ENCODE results near the gene SEPTIN2. TPM values are rescaled to one million over a fixed set of nuclear protein-coding genes. Genes with fewer than 3 reads are reported as not detected.
"Not testable (repeated sequence)": the region's sequence is repeated elsewhere in the genome, so short reads cannot be mapped to it uniquely, and the experiment has no call there.

The SEPTIN2 gene
- total RNA-seq (2014; rRNA removed; shearing (Covaris generic)): 451 and 502 TPM in 2 replicates

DNA sequence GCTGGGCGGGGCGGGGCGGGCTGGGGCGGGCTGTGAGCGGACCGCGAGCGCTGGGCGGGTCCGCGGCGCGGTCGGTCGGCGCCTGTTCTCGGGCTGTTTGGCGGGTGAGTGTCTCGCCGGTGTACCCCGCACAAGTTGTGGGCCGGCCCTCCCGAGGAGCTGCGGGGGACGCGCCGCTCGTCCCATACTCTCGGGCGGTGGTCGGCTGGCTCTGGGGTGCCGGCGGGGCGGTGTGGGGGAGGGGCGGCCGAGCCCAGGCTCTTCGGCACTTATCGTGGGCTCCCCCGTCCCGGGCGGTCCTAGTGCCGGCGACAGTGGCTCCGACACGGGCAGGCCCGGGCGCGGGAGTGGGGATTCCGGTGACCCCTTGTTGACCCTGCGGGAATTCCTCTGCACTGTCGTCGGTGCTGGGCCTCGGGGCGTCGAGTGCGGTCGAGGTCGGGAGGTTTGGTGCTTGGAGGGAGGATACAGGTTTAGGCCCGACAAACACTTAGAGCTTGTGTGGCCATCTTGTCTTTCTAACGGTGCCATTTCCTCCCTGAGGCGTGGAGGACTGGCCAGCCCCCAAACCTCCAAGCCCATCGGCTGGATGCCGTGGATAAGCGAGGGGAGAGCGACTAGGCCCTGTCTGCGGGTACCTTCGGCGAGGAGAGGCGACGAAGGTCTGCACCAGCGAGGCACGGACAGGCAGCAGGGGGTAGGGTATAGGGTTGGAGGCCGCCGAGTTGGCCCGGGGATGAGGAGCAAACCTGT, at the start of gene SEPTIN2:
SEPTIN2 (plus strand) TSS at position 47 of the 753 bp plus-strand sequence. CDS start 8,308 bp downstream, outside the sequence.
- DNase-seq (ENCODE audit: low read depth): peak; percentile 71

DNA sequence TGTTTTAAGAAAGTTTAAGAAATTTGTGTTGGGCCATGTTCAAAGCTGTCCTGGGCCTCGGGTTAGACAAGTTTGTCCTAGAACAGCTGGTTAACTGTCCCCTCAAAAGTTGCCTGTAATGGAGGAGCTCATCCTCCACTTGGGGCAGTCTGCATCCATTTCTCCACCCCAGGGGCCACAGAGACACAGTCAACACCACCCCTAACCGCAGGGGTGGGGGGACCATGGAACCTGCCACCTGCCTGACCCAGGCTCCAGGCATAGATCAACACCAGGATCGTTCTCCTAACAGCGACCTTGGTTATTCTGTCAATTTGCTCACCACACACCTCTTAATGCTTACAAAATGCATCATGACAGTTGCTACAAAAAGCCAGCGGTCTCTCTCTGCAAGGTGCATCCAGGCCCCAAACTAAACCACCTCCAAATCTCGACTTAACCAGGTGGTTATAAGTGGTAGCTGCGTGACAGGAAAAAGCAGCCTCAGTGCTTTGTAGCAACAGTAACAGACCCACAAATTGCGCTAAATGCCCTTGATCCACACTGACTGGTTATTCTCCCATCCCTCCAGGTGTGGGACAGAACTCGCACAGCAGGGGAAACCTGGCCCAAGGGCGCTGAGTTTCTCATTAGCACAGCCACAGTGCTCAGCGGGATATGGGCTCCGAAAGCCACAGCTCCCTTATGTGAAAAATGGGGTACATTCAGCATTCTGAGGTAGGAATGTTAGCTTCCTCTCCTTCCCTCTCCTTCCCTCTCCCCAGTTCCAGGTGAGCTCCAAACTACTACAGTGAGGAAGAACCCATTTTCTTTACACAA, 48.3 kb upstream of the SEPTIN2 start:
- no peak for DNase-seq (ENCODE audit: low read depth)

DNA sequence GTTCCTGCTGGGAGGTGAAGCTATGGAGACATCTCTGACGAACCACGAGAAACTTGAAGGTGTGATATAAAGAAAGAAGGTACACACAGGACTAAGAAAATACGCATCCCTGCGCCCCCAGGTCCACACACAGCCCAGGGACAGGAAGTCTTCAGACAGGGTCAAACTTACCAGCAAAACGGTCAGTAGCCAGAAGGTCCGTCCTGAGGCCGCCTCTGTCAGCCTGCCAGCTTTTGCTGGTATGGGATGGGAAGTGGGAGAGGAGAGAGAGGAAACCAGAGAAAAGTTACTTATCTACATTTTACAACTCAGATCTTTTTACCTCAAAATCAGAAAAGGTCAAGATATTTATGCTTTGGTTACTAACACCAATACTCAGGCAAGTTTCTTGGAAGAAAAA, 47.4 kb upstream of the SEPTIN2 start:
- DNase-seq (ENCODE audit: low read depth): peak; percentile 37

DNA sequence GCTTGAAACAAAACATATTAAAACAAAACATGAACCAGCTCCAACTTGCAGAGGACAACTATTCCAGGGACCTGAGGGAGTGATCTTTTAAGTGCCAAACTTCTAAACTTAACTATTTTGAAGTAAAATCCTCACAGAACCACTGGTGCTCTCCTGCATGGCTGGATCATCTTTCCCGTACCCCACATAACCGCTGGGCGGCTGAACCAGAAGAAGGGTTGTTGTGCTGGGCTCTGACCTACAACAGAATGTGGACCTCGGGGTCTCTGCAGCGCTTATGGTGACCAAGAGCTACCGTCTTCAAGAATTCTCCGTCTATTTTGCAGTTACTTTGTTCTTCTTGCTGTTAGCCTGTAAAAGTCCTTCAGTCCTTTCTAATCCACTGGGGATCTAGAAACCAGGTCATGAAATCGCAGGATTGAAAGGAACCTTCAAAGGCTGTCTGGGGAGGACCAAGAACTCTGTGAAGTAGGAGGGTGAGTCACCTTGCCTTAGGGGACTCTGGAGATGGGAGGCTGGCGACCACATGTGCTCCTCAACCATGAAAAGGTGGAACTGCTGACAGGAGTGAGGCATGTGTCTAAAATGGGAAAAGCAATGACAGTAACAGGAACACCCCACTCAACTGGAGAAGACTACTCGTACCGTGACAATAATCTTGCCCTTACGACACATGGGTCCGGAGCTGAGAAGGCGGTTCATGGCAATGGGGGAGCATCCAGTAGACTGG, 46.8 kb upstream of the SEPTIN2 start:
- DNase-seq (ENCODE audit: low read depth): peak; percentile 98

DNA sequence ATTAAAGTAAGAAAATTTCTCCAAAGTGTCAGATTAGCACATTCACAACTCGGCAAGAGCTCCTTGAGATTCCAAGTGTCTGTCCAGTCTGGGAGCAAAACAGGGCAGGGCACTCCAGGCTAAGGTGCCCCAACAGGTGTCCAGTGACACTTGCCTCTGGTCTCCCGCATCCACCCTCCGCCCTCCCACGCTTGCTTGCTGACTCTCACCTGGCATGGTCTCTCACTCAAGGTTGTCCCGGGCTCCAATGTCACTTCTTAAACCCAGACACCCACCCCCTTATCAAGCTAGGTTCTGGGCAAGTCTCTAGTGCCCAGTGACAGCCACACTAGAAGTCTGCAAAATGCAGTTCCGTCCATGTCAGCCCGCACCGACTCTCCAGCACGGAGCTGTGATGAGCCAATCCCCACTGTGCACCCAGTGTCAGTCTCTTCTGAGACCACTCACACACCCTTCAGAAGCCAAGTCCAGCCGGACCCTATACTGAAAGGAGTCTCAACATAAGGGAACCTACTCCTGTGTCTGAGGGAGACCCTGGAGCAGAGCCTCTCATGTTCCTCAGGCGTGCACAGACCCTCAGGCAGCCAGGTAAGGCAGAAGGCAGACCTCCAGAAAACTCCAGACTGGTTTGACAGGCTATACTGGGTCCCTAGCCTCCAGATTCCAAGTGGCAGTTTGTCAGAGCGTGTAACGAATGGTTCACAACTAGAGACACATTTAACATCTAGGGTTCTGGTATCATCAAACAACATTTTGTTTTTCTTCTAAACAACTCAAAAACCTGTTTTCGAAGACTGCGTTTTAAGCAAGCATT, 45.8 kb upstream of the SEPTIN2 start:
- no peak for DNase-seq (ENCODE audit: low read depth)

DNA sequence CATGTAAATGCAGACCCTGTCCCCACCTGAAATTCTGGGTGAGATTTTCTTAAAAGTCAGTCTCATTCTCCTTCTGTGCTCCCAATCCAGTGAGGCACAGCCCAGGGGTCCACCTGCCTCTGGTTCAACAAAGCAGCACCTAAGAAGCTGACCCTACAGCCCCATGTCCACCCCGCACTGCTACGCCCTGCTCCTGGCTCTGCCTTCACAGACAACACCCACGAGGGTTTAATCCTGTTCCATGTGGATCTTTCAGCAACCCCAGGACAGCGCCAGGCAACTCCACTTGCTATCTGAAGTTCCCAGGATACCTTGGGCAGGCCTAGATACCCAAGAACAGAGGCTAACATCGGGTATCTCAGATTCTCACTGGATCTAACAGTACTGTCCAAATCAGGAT, 45.2 kb upstream of the SEPTIN2 start:
- no peak for DNase-seq (ENCODE audit: low read depth)

DNA sequence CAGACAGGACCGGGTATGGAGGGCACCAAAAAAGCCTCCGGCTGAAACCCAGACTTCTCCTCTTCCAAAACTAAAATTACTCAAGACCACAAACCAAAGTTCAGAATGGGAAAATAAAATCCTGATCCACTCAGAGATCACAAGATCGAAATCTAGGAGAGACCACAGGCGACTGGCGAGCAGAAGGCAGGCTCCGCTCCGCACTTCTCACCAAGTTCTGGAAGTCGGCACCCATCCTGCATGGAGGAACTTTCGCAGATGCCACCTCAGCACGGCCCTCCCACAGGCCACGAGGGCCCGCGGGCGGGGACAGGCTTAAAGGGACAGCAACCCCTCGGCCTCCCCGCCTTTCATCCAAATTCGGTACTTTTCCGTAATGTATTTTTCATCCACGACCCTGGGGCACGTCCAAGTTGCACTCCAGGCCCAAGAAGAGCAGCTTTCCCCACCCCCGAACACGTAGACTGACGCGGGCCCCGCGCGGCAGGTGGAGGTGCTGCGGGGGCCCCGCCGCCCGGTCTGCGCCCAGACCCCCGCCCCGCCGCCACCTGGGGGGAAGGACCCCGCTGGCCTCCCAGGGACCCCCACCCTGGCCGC, 43.9 kb upstream of the SEPTIN2 start:
- peak; percentile 89 for DNase-seq (ENCODE audit: low read depth)

DNA sequence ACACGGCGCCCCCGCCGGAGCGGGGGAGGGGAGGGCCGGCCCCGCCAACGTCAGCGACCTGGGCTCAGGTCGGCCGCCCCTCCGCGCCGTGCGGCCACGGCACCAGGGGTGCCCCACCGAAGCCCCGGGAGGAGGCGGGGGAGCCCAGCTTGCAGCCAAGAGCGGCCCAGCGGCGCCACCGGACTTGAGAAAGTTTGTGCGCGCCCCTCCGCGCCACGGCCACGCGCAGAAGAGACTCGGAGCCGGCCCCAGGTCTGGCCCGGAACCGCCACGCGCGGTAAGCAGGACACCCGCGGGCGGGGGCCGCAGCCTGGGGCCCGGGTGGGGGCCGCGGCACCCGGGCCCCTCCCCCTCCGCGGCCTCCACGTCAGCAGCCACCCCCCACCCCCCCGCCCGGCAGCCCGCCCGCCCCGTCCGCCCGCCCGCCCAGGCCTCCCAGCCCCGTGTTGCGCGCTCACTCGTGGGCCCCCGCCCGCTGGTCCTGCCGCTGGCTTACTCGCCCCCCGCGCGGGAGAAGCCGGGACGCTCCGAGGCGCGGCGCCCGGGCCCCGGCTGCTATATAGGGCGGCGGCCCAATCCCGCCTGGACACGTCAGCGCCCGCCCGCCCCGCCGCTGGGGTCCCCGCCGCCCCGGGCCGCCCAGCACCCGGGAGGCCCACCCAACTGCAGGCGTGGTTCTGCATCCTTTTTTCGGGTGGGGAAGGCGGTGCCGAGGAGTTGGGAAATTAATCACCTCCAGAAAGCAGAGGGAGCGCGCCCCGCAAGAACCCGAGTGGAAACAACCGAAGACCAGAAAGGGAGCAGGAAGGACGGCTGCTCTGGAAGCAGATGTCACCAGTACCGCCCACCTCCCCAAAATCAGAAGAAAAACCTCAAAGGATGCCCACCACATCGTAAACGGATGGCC, 43.2 kb upstream of the SEPTIN2 start:
- DNase-seq (ENCODE audit: low read depth): peak; percentile 83

DNA sequence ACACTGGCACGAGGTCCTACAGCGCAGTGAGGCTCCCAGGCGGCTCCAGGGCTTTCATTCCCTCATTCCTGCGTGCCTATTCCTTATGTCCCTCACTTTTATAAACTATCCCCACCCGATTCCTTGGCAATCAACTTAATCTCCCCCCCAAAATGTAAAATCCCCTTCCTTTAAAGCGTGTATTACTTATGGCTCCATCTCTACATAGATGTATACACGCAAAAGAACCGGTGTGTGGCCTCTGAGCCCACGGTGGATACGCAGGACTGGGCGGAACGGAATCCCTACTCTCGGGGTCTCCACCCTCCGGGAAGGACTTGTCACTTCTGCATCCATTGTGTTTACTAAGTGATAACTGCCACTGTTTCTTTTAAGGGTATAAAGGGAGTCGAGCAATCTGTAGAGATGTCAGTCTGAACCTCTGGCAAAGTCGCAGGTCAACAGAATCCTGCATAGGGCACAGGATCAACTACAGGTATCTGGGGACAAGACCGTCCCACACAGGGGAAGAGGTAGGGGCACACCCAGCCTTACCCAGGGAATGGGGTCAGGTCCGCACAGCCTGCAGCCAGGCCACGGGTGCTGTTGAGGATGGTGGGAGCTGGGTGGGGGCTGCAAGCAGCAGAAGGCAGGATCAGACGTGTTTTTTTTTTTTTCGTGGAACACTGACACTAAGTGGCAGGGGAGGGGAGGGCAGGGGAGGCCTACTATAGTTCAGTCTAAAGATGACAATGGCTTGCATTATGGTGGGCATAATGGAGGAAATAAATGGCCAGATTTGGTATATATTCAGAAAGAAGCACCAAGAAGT, 42.3 kb upstream of the SEPTIN2 start:
- no peak for DNase-seq (ENCODE audit: low read depth)

DNA sequence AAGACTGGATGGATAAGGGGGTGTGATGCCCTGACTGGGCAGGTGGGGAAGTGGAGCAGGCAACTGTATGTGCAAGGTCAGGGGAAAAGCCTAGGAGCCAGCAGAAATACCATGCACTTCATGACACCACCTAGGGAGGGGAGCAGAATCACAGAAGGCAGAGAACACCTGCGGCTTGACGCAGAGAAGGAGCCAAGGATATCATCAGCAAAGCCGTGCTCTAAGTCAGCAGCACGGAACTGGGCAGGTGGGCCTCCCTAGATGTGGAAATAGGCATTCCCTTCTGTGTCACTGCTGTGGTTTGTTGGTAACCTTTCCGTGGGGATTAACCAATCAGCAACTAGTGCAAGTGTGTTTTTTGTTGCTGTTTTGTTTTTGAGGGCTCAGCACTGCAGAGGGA, 41.6 kb upstream of the SEPTIN2 start:
- no peak for DNase-seq (ENCODE audit: low read depth)

DNA sequence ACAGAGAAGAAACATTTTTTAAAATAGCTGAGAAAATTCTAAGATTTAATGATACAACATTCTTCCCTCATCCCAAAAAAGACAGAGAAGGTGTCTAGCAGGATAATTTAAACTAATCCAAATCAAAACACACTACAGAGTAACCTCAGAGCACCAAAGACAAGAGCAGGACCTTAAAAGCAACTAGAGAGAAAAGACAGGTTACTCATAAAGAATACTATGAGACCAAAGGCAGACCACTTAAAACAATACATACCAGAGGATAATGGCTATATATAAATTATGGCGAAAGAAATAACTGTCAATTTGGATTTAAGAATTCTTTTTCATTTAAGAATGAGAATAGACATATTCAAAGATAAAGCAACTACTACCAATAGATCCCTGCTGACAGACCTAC, 40.2 kb upstream of the SEPTIN2 start:
- DNase-seq (ENCODE audit: low read depth): no peak

DNA sequence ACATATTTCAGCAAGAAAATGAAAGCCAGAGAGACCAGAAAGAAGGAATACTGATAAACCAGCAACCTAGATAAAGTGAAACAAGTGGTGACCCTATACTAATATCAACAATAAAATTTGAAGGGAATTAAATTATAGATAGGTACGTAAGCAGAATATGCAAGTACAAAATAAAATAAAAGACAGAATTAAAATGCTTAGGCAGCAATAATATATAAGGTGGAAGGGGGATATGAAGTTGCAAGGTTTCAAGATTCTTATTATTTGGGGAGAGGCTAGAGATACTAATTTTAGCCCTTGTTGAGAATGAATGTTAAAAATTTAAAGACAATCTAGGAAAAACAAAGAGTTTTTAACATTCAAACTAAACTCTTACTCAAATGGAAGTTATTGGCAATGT, 39.8 kb upstream of the SEPTIN2 start:
- no peak for DNase-seq (ENCODE audit: low read depth)

DNA sequence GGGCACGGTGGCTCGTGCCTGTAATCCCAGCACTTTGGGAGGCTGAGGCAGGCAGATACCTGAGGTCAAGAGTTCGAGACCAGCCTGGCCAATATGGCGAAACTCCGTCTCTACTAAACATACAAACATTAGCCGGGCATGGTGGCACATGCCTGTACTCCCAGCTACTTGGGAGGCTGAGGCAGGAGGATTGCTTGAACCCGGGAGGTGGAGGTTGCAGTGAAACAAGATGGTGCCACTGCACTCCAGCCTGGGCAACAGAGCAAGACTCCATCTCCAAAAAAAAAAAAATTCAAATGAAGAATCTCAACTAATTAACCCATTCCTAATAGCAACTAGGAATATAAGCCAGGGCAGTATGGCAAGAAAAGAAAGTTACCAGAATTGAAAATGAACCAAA, 37.4 kb upstream of the SEPTIN2 start:
- not testable (repeated sequence) for DNase-seq (ENCODE audit: low read depth)

DNA sequence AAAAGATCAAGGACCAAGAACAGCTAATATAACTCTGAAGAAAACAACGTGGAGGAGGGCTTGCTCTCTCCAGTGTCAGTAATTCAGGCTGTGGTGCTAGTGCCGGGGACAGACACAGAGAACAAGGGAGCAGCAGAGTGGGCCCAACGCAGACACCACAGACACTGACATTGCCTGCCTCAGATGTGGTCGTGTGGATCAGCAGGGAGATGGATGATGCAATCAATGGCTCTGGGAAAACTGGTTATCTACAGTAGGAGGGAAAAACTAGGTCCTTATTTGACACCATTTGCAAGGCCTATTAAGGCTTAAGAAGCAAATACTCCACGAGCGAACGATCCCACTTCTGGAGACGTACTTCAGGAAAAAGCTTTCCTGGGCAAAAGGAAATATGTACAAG, 36.3 kb upstream of the SEPTIN2 start:
- DNase-seq (ENCODE audit: low read depth): peak; percentile 18

DNA sequence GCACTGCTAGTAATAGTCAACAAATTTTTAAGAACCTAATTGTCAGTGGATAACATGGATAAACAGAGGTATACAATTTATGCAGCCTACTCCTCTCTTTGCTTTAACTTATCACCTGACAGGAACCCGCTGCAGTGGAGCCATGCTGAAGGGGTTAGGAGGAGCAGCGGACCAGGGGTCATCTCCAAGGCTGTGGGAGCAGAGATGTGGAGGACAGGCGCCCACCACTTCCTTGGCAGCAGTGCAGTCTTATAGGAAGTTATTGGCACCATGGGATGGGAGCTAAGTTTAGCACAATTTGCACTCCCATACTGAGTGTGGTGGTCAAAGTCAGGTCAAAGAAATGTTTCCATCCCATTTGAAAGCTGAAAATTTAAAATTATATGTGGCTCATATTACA, 35.9 kb upstream of the SEPTIN2 start:
- no peak for DNase-seq (ENCODE audit: low read depth)

DNA sequence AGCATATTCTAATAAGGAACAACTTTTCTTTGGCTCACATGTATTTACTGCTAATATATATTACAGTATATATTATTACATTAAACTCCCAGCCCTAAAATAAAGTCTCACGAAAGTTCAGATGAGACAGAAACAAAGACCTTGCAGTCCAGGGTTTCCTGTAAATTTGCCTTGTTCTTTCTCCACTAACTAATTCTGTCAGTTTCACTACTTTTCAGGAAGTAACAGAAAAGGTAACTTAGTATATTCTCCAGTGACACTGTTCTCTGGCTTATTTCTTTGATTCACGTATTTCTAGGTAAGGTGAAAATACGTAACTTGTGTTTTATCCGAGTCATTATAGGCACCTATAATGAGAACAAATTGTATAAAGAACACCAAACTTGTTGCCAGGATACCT, 35.4 kb upstream of the SEPTIN2 start:
- DNase-seq (ENCODE audit: low read depth): no peak

DNA sequence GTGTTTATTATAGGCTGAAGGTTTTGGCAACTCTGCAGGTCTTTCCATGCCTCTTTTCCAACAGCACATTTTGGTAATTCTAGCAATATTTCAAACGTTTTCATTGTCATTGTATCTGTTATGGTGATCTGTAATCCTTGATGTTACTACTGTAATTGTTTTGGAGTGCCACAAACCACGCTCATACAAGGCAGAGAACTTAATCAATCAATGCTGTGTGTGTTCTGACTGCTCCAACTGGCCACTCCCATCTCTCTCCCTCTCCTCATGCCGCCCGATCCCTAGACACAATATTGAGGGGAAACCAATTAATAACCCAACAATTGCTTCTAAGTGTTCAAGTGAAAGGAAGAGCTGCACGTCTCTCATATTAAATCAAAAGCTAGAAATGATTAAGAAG, 33.2 kb upstream of the SEPTIN2 start:
- no peak for DNase-seq (ENCODE audit: low read depth)

DNA sequence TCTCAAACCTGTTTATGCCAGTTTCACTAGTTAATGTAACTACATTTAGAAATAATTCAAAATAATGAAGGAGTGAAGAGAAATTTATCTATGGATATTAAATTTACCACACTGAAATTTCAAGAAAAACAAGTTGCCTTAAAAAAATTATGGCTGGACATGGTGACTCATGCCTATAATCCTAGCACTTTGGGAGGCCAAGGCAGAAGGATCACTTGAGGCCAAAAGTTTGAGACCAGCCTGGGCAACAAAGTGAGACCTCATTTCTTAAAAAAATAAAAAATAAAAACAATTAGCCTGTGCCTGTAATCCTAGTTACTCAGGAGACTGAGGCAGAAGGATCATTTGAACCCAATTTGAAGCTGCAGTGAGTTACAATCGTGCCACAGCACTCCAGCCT, 30.1 kb upstream of the SEPTIN2 start:
- DNase-seq (ENCODE audit: low read depth): no peak

Measured in RPMI7951 (cell line).